BE2C (cell line): ENCODE measurements around the gene ING3.

Source experiments
- DNase-seq: peaks from one replicate; pipeline ENCODE4 v3.0.0-alpha.2; 2020
- H3K27me3 ChIP-seq: fragments of 250-450 bp; sonication (Bioruptor Pico); 2 replicates; pipeline ENCODE4 v1.5.1; 2020; ENCODE audit warnings: mild to moderate bottlenecking
- H3K36me3 ChIP-seq: fragments of 250-450 bp; sonication (Bioruptor Pico); 2 replicates; pipeline ENCODE4 v1.5.1; 2020; ENCODE audit warnings: mild to moderate bottlenecking
- H3K4me1 ChIP-seq: fragments of 250-450 bp; sonication (Bioruptor Pico); 2 replicates; pipeline ENCODE4 v1.5.1; 2020
- H3K4me3 ChIP-seq: 2 replicates; pipeline ENCODE4 v1.5.1; 2011; ENCODE audit warnings: low read depth, low read length
- H3K9me3 ChIP-seq: fragments of 250-450 bp; sonication (Bioruptor Pico); 2 replicates; pipeline ENCODE4 v1.5.1; 2020
- TF ChIP-seq, protein P1 (sequence below): IDR thresholded peaks from 2 replicates; pipeline ENCODE4 v1.5.1; 2012; ENCODE audit warnings: mild to moderate bottlenecking, low read depth, low read length

The ING3 gene

DNA sequence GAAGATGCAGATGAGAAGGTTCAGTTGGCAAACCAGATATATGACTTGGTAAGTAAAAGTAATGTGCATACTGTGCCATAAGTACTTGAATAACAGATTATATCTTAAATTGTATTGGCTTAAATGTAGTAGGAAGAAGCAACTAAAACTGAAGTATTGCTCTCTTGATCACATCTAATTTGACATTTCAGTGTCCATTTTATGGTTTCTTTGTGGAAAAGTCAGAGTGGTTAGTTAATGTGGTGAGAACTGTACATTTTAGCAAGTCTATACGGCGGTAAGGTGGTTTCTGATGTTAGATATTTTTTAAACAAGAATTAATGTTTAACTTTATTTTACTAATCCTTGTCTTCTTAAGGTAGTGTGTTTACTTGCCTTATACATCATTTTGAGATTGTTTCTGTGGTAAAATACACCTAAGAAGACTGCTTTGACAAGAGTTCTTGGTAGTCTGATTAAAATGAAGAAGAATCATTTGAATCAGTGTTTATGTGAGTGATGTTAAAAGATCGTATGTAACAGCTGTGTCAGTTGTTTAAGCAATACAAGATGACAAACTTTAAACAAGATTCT, 5.1 kb downstream of the ING3 start:
- H3K36me3 ChIP-seq = peaks cover 30% of the 10 kb centered on the region
- TF ChIP-seq, protein P1, sequence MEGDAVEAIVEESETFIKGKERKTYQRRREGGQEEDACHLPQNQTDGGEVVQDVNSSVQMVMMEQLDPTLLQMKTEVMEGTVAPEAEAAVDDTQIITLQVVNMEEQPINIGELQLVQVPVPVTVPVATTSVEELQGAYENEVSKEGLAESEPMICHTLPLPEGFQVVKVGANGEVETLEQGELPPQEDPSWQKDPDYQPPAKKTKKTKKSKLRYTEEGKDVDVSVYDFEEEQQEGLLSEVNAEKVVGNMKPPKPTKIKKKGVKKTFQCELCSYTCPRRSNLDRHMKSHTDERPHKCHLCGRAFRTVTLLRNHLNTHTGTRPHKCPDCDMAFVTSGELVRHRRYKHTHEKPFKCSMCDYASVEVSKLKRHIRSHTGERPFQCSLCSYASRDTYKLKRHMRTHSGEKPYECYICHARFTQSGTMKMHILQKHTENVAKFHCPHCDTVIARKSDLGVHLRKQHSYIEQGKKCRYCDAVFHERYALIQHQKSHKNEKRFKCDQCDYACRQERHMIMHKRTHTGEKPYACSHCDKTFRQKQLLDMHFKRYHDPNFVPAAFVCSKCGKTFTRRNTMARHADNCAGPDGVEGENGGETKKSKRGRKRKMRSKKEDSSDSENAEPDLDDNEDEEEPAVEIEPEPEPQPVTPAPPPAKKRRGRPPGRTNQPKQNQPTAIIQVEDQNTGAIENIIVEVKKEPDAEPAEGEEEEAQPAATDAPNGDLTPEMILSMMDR = no peak
- no peaks in the 10 kb centered on the region; the same call in 1 of the 2 replicates for H3K4me1 ChIP-seq
- no peaks in the 10 kb centered on the region for H3K9me3 ChIP-seq
- H3K4me3 ChIP-seq = no peak overlapping the region
- no peaks in the 10 kb centered on the region for H3K27me3 ChIP-seq
- DNase-seq = no peak

DNA sequence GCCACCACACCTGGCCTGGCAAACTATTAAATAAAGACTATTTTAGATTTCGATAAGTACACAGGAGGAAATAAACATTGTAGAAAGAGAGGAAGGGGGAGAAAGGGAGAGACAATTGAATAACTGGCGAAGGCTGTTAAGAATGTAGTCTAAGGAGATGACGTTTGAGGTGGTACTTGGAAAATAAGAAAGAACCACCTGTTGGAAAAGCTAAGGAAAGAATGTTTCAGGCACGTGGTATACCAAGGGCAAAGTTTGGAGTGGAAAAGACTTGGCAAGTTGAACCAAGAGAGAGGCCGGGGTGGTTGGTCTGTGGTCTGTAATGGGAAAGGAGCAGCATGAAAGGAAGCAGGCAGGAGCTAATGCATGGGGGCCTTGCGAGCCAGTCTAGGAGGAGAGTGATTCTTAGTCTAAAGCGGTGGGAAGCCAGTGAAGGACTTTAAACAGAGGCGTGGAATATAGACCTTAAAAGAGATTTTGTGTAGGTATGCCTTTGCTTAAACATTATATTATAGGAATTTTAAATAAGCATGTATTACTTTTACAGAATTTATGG, 9.4 kb downstream of the ING3 start:
- peaks cover 19% of the 10 kb centered on the region for H3K36me3 ChIP-seq
- no peaks in the 10 kb centered on the region for H3K4me1 ChIP-seq
- no peak overlapping the region for H3K4me3 ChIP-seq
- no peaks in the 10 kb centered on the region for H3K9me3 ChIP-seq
- no peak for DNase-seq
- TF ChIP-seq, protein P1 = no peak
- H3K27me3 ChIP-seq = no peaks in the 10 kb centered on the region

DNA sequence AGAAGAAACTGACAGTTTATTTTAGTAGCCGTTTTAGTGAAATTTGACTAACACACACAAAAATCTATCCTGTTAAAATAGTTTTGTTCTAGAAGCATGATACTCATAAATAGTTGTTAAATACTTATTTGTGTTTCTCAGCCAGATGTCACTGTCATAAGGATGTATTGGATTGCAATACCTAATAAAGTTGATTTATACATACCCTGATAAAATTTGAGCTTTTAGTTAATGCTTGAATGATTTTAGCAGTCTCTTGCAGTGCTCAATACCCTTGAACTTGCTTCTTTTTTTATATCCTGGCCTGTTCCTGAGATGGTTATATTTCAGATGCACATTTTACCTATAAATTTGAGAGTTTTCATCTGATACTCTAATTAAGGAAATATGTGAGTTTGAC, 10.1 kb downstream of the ING3 start:
- H3K36me3 ChIP-seq = peaks cover 13% of the 10 kb centered on the region
- DNase-seq = no peak

DNA sequence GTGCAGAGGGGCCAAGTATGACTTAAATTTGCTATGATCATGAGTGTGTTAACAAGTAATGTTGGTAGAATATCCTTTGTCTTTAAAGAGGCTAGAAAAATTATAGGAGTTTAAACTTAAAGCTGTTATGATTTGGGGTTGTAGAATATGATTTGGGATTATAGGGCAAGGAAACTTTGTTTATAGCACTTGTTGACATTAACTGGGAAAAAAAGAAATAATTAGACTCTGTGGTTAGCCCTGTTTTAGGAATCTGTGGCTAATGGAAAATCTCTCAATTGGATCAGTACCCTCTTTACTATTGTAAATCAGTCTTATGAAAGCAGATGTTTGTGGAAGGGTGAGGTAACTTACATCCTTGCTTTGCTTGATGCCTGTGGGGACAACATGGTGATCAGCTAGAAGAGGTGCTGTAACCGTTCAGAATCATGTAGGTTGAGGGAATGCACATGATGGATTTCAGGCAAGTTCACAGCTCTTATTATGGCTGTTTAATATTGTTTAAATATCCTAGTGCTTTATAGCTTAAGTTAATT, 11.1 kb downstream of the ING3 start:
- Histone ChIP-seq H3K4me1 (no peaks in the 10 kb centered on the region), H3K9me3 (no peaks in the 10 kb centered on the region), H3K36me3 (peaks cover 3% of the 10 kb centered on the region), H3K27me3 (no peaks in the 10 kb centered on the region), H3K4me3 (no peak overlapping the region)
- TF ChIP-seq, protein P1 = no peak
- DNase-seq = no peak

More for the DNA sequence above, 10.1 kb downstream of the ING3 start:
- H3K4me3 ChIP-seq = no peak overlapping the region
- no peaks in the 10 kb centered on the region for H3K27me3 ChIP-seq
- no peaks in the 10 kb centered on the region for H3K4me1 ChIP-seq
- no peaks in the 10 kb centered on the region for H3K9me3 ChIP-seq
- TF ChIP-seq, protein P1 = no peak

DNA sequence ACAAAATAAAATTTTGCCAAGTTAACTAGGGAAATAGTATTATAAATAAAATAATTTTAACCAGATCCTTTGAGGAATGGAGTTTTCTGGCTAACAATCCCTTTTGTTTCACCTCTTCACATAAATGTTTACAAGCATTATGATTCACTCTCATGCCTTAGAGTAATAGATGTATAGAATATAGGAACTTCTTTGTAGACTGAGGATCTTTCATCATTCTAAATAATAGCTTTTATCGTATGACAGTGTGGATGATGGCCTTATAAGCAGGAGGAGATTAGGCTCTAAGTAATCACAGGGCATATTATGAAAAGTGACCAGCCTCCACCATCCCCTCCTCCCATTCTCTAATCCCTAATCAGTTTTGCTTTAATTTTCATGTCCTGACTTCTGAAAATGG, 13.5 kb downstream of the ING3 start:
- H3K4me1 ChIP-seq = no peaks in the 10 kb centered on the region
- TF ChIP-seq, protein P1 = no peak
- no peaks in the 10 kb centered on the region for H3K27me3 ChIP-seq
- H3K36me3 ChIP-seq = peaks cover 12% of the 10 kb centered on the region
- DNase-seq = no peak
- no peak overlapping the region for H3K4me3 ChIP-seq
- H3K9me3 ChIP-seq = no peaks in the 10 kb centered on the region

DNA sequence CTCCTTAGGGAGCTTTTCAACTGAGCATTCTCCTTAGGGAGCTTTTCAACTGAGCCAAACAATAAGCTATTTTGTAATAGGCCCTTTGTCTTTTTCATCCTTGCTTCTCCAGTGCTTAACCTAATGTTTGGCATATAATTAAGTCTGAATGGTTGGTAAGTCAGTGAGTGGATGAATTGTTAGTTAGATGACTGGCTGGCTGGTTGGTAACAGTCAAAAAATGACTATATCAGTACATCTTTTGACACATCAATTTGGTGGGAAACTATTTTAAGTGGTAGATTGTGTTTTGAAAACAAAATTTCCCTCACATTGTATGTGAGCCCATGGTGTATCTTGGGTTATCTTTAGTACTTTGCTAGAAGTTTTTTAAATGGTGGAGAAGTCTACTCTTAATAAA, 16.4 kb downstream of the ING3 start:
- H3K36me3 ChIP-seq = peaks cover 27% of the 10 kb centered on the region
- H3K4me3 ChIP-seq = no peak overlapping the region
- no peaks in the 10 kb centered on the region for H3K9me3 ChIP-seq
- TF ChIP-seq, protein P1 = no peak
- H3K4me1 ChIP-seq = no peaks in the 10 kb centered on the region
- no peaks in the 10 kb centered on the region for H3K27me3 ChIP-seq
- no peak for DNase-seq
